Caco-2 (cell line): ENCODE measurements around the gene SRRM2. TPM values are rescaled to one million over a fixed set of nuclear protein-coding genes. Genes with fewer than 3 reads are reported as not detected.
A peak's percentile ranks its signal among the peaks of the same experiment; 100 is the strongest.

Experiments used
- BruUV-seq: library from RNA; stranded (reverse); fragments of 400-500 nt; replicated peaks from 2 replicates; lab custom pipeline; 2021; lab: Mats Ljungman, UMichigan
- CTCF ChIA-PET: fragments of 300-600 bp; sonication (Branson Sonifier 250); formaldehyde crosslinking; loops from one replicate; lab custom pipeline; 2022; ENCODE audit warnings: antibody characterized with exemption; lab: Charles Lee
- POLR2A ChIA-PET: fragments of 300-600 bp; sonication (Branson Sonifier 250); formaldehyde crosslinking; loops from one replicate; lab custom pipeline; 2022; ENCODE audit warnings: antibody characterized with exemption; lab: Charles Lee
- DNase-seq, 2 experiments: peaks; one replicate each; pipeline versions ENCODE4 v3.0.0 to v3.0.0-alpha.2; 2020 to 2022
- H3K27me3 ChIP-seq: replicated peaks from 2 replicates; pipeline ENCODE4 v1.6.0; 2011; ENCODE audit warnings: low read length; ENCODE audit not compliant: control insufficient read depth, insufficient read depth
- H3K36me3 ChIP-seq: 2 replicates; pipeline ENCODE4 v1.5.1; 2011; ENCODE audit warnings: low read length; ENCODE audit not compliant: control insufficient read depth, insufficient read depth
- H3K4me1 ChIP-seq: fragments of 250-450 bp; sonication (Bioruptor Pico); 2 replicates; pipeline ENCODE4 v1.5.1; 2020; ENCODE audit warnings: mild to moderate bottlenecking
- H3K4me3 ChIP-seq: 2 replicates; pipeline ENCODE4 v1.5.1; 2011; ENCODE audit warnings: low read depth, mild to moderate bottlenecking, control low read depth, low read length
- H3K9me3 ChIP-seq: fragments of 250-450 bp; sonication (Bioruptor Pico); 2 replicates; pipeline ENCODE4 v1.5.1; 2020; ENCODE audit warnings: mild to moderate bottlenecking, moderate library complexity
- H3K27ac Mint-ChIP-seq: one replicate; pipeline ENCODE4 v1.8.0; 2022; ENCODE audit warnings: mixed read lengths; ENCODE audit not compliant: unreplicated experiment
- H3K27me3 Mint-ChIP-seq: one replicate; pipeline ENCODE4 v1.8.0; 2022; ENCODE audit warnings: mixed read lengths; ENCODE audit not compliant: insufficient read depth, unreplicated experiment
- H3K36me3 Mint-ChIP-seq: one replicate; pipeline ENCODE4 v1.8.0; 2022; ENCODE audit warnings: mild to moderate bottlenecking, mixed read lengths; ENCODE audit not compliant: insufficient read depth, unreplicated experiment
- H3K4me1 Mint-ChIP-seq: one replicate; pipeline ENCODE4 v1.8.0; 2022; ENCODE audit warnings: low read depth, mixed read lengths; ENCODE audit not compliant: unreplicated experiment
- H3K4me3 Mint-ChIP-seq: one replicate; pipeline ENCODE4 v1.8.0; 2022; ENCODE audit warnings: mild to moderate bottlenecking, moderate library complexity, mixed read lengths; ENCODE audit not compliant: unreplicated experiment
- H3K9me3 Mint-ChIP-seq: one replicate; pipeline ENCODE4 v1.8.0; 2022; ENCODE audit warnings: mixed read lengths; ENCODE audit not compliant: unreplicated experiment
- intact Hi-C: fragments of 100-400 bp; cut with micrococcal nuclease; formaldehyde crosslinking; loops from one replicate; pipeline ENCODE4 v1.10.0; 2022; ENCODE audit not compliant: unreplicated experiment
- total RNA-seq: library from RNA; stranded (reverse); gene quantifications from 2 replicates; pipeline ENCODE4 v1.2.3, GENCODE V29; 2022
- TF ChIP-seq, protein P1 (sequence below), 2 experiments: fragments of 200-600 bp in 1 of 2; IDR thresholded peaks; 1 replicate in 1 of 2; 2 replicates in 1 of 2; pipeline versions ENCODE4 v1.5.1 to v1.8.0; 2011 to 2022; ENCODE audit warnings: antibody characterized with exemption in 1 of 2, control low read depth in 1 of 2, inconsistent platforms in 1 of 2, low read depth in 1 of 2, low read length in 1 of 2, mild to moderate bottlenecking in 1 of 2, moderate library complexity in 1 of 2; ENCODE audit not compliant: insufficient read depth in 1 of 2, severe bottlenecking in 1 of 2, unreplicated experiment in 1 of 2

SRRM2 gene
- total RNA-seq, 1 experiment from 2014 or later = 332 TPM

GRCh38 chr16:2785101-2785991 lies 32.9 kb downstream of the SRRM2 start:
- BruUV-seq = no TSS peak
- no peak overlapping the region for H3K4me3 ChIP-seq
- no peaks in the 10 kb centered on the region for H3K27me3 Mint-ChIP-seq
- intact Hi-C loops = no loop called here
- no peak overlapping the region for H3K4me3 Mint-ChIP-seq
- TF ChIP-seq, protein P1, sequence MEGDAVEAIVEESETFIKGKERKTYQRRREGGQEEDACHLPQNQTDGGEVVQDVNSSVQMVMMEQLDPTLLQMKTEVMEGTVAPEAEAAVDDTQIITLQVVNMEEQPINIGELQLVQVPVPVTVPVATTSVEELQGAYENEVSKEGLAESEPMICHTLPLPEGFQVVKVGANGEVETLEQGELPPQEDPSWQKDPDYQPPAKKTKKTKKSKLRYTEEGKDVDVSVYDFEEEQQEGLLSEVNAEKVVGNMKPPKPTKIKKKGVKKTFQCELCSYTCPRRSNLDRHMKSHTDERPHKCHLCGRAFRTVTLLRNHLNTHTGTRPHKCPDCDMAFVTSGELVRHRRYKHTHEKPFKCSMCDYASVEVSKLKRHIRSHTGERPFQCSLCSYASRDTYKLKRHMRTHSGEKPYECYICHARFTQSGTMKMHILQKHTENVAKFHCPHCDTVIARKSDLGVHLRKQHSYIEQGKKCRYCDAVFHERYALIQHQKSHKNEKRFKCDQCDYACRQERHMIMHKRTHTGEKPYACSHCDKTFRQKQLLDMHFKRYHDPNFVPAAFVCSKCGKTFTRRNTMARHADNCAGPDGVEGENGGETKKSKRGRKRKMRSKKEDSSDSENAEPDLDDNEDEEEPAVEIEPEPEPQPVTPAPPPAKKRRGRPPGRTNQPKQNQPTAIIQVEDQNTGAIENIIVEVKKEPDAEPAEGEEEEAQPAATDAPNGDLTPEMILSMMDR (IDR thresholded peaks at IDR 0.05; ENCODE audit: insufficient read depth in 1 of 2, low read depth in 1 of 2, low read length in 1 of 2, severe bottlenecking in 1 of 2, unreplicated experiment in 1 of 2) = peak in 1 of 2 experiments; percentile 23
- H3K4me1 Mint-ChIP-seq = peaks cover 6% of the 10 kb centered on the region
- POLR2A ChIA-PET = no interaction called here
- no peak overlapping the region for H3K27ac Mint-ChIP-seq
- no peaks in the 10 kb centered on the region for H3K9me3 Mint-ChIP-seq
- CTCF ChIA-PET = interaction anchor here (0.7 to 1.0 kb wide), 2 partner anchors 44 kb away, joined by 3 to 5 read pairs; partner anchors contain the start of gene ZG16B
- no peaks in the 10 kb centered on the region for H3K36me3 Mint-ChIP-seq
- H3K9me3 ChIP-seq = no peaks in the 10 kb centered on the region
- H3K27me3 ChIP-seq = no peaks in the 10 kb centered on the region
- no peaks in the 10 kb centered on the region for H3K36me3 ChIP-seq
- H3K4me1 ChIP-seq = no peaks in the 10 kb centered on the region
- DNase-seq = no peak

DNA sequence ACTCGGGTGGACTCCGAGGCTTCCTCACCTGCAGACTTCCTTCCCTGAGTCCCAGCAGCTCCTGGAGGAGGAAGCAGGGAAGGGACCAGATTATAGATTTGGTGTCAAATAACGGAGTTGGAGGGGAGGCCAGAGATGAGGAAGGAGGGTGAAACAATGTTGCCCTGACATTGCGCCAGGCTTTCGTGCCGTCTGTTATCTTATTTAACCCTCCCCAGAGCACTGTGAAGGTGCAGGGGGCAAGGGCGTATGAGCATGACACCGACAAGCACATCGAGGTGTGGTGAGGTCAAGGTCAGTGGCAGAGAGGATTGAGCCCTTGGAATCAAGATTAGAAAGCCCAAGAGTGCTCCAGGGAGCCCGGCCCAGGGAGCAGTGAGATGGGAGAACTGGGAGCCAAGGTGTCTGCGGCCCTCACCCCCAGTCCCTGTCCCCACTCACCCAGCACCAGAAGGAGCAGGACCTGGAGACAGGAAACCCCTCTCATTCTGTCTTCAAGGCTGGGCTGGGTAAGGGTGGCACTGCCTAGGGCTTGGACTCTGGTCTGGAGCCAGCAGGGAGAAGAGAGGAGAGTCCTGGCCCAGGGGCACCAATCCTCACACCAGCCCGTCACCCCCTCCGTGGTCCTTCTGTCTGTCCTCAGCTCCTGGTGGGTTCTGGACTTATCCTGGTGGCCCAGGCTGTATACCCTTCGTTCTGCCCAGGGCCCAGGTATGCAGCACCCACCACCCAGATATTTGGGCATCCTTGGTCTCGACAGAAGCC lies 33.8 kb downstream of the SRRM2 start:
- POLR2A ChIA-PET = no interaction called here
- CTCF ChIA-PET = no interaction called here
- H3K4me3 ChIP-seq = no peak overlapping the region

DNA sequence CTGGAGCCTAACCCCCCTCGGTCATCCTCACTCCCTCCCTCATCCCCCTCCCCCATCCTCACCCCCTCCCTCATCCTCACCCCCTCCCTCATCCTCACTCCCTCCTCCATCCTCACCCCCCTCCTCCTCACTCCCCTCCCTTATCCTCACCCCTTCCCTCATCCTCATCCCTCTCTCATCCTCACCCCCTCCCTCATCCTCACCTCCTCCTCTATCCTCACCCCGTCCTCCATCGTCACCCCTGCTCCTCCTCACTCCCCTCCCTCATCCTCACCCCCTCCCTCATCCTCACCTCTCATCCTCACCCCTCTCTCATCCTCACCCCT lies 34.4 kb downstream of the SRRM2 start:
- ChIA-PET CTCF (no interaction called here), POLR2A (no interaction called here)
- BruUV-seq = no TSS peak
- no peaks in the 10 kb centered on the region for H3K9me3 ChIP-seq
- H3K4me3 Mint-ChIP-seq = no peak overlapping the region
- H3K4me1 ChIP-seq = no peaks in the 10 kb centered on the region
- H3K27me3 ChIP-seq = no peaks in the 10 kb centered on the region
- TF ChIP-seq, protein P1 (IDR thresholded peaks at IDR 0.05; ENCODE audit: insufficient read depth in 1 of 2, low read depth in 1 of 2, low read length in 1 of 2, severe bottlenecking in 1 of 2, unreplicated experiment in 1 of 2) = no peak
- no peaks in the 10 kb centered on the region for H3K9me3 Mint-ChIP-seq
- H3K27me3 Mint-ChIP-seq = no peaks in the 10 kb centered on the region
- no peaks in the 10 kb centered on the region for H3K36me3 ChIP-seq
- H3K27ac Mint-ChIP-seq = no peak overlapping the region
- H3K36me3 Mint-ChIP-seq = no peaks in the 10 kb centered on the region
- no peak overlapping the region for H3K4me3 ChIP-seq
- H3K4me1 Mint-ChIP-seq = peaks cover 6% of the 10 kb centered on the region
- no peak for DNase-seq
- intact Hi-C loops = no loop called here

More for the DNA sequence above, 33.8 kb downstream of the SRRM2 start:
- no peaks in the 10 kb centered on the region for H3K27me3 Mint-ChIP-seq
- H3K4me1 Mint-ChIP-seq = peaks cover 6% of the 10 kb centered on the region
- TF ChIP-seq, protein P1 (IDR thresholded peaks at IDR 0.05; ENCODE audit: insufficient read depth in 1 of 2, low read depth in 1 of 2, low read length in 1 of 2, severe bottlenecking in 1 of 2, unreplicated experiment in 1 of 2) = no peak
- intact Hi-C loops = no loop called here
- no peaks in the 10 kb centered on the region for H3K27me3 ChIP-seq
- BruUV-seq = no TSS peak
- H3K9me3 ChIP-seq = no peaks in the 10 kb centered on the region
- DNase-seq = no peak
- no peaks in the 10 kb centered on the region for H3K36me3 ChIP-seq
- H3K4me3 Mint-ChIP-seq = no peak overlapping the region
- no peaks in the 10 kb centered on the region for H3K4me1 ChIP-seq
- no peaks in the 10 kb centered on the region for H3K36me3 Mint-ChIP-seq
- H3K9me3 Mint-ChIP-seq = no peaks in the 10 kb centered on the region
- H3K27ac Mint-ChIP-seq = no peak overlapping the region
